DOHH2 (cell line): Measurements from ENCODE around the gene SIGLEC11.

Source experiments
- H3F3A ChIP-seq: fragments of 200-600 bp; sonication (generic), shearing (Covaris generic); 2 replicates; pipeline ENCODE4 v1.6.0; 2016; ENCODE audit warnings: antibody characterized with exemption, mild to moderate bottlenecking; ENCODE audit not compliant: control insufficient read depth, insufficient read depth
- H3K27ac ChIP-seq: fragments of 200-600 bp; sonication (generic); 2 replicates; pipeline ENCODE4 v1.5.1; 2014; ENCODE audit warnings: low read depth, mild to moderate bottlenecking, low read length, moderate library complexity
- H3K27me3 ChIP-seq: fragments of 200-600 bp; sonication (generic); 2 replicates; pipeline ENCODE4 v1.6.1; 2014; ENCODE audit warnings: mild to moderate bottlenecking, low read length, mixed read lengths; ENCODE audit not compliant: control insufficient read depth
- H3K36me3 ChIP-seq: fragments of 200-600 bp; sonication (generic); 2 replicates; pipeline ENCODE4 v1.6.1; 2014; ENCODE audit warnings: mild to moderate bottlenecking, low read length, moderate library complexity, mixed read lengths; ENCODE audit not compliant: control insufficient read depth
- H3K4me1 ChIP-seq: fragments of 200-600 bp; sonication (generic); 2 replicates; pipeline ENCODE4 v1.6.1; 2014; ENCODE audit warnings: mild to moderate bottlenecking, low read length, mixed read lengths; ENCODE audit not compliant: control insufficient read depth
- H3K4me2 ChIP-seq: fragments of 200-600 bp; sonication (generic); 2 replicates; pipeline ENCODE4 v1.6.0; 2014; ENCODE audit warnings: mild to moderate bottlenecking, low read length, moderate library complexity
- H3K4me3 ChIP-seq: fragments of 200-600 bp; sonication (generic); 2 replicates; pipeline ENCODE4 v1.5.1; 2014; ENCODE audit warnings: mild to moderate bottlenecking, low read length, mixed read lengths
- H3K79me2 ChIP-seq: fragments of 200-600 bp; sonication (generic); 2 replicates; pipeline ENCODE4 v1.6.1; 2014; ENCODE audit warnings: mild to moderate bottlenecking, low read length, mixed read lengths; ENCODE audit not compliant: control insufficient read depth
- H3K9me2 ChIP-seq: fragments of 200-600 bp; sonication (generic); replicated peaks from 2 replicates; pipeline ENCODE4 v1.6.1; 2014; ENCODE audit warnings: mild to moderate bottlenecking, low read length, mixed read lengths; ENCODE audit not compliant: control insufficient read depth
- H3K9me3 ChIP-seq: fragments of 200-600 bp; sonication (generic); 2 replicates; pipeline ENCODE4 v1.6.1; 2014; ENCODE audit warnings: antibody characterized with exemption, low read length, mixed read lengths; ENCODE audit not compliant: control insufficient read depth, insufficient read depth
- H4K20me1 ChIP-seq: fragments of 200-600 bp; sonication (generic); 2 replicates; pipeline ENCODE4 v1.6.0; 2014; ENCODE audit warnings: low read depth, mild to moderate bottlenecking, antibody characterized with exemption, low read length, moderate library complexity; ENCODE audit not compliant: control insufficient read depth, insufficient read depth
- EZH2phosphoT487 ChIP-seq: fragments of 200-600 bp; sonication (generic); IDR thresholded peaks from 2 replicates; pipeline ENCODE4 v1.6.1; 2017; ENCODE audit warnings: borderline replicate concordance, mild to moderate bottlenecking, antibody characterized with exemption, low read length, moderate library complexity, mixed read lengths
- TF ChIP-seq, protein P1 (sequence below): fragments of 200-600 bp; sonication (generic); IDR thresholded peaks from one replicate; pipeline ENCODE4 v1.5.1; 2014; ENCODE audit warnings: antibody characterized with exemption, mild to moderate bottlenecking, low read depth, low read length; ENCODE audit not compliant: poor library complexity, severe bottlenecking

SIGLEC11 gene

DNA sequence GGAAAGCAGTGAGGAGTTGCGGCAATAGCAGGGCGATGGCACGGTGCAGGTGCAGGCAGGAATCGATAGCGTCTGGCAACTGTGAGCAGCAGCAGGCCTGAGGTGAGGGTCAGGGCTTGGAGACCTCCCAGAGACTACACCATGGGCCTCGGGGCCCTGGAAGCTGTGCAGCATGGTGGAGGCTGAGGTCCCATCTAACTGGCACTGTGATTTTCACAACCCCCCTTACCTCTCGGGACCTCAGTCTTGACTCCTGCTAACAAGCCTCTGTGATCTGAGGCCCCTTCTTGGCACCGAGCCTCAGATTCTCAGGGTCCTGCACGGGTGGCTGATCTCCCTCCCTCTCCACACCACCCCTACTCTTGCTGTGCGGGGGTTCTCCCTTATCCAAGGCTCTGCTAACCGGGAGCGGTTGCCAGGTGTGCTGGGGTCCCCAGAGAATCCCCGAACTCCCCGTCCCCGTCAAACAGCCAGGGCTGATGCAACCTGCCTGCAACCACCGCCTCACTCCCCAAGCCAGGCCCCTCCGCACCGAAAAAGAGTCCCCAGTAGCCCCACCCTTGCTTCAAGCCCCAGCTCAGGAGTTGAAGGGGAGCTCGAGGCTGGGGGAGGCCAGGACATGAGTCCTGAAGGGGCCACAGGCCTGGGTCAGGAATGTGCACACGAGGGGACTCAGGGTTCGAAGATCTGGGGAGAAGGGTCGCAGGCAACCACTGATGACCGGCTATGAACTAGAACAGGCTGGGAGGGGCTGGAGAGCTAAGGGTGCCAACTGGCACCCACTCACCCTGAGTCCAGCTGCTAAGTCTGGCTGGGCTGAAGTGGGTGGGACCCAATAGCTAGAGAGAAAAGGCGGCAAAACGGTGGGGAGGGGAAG, 36.7 kb downstream of the SIGLEC11 start:
- Histone ChIP-seq H3K4me3 (peak overlapping the region; percentile 50), H3K27me3 (no peaks in the 10 kb centered on the region), H3K9me3 (no peaks in the 10 kb centered on the region), H3K27ac (peak overlapping the region; percentile 51), H3K4me2 (peak overlapping the region; percentile 65), H3F3A (no peaks in the 10 kb centered on the region), H3K9me2 (no peaks in the 10 kb centered on the region), H3K79me2 (peaks cover 100% of the 10 kb centered on the region), H3K36me3 (peaks cover 87% of the 10 kb centered on the region), H4K20me1 (peaks cover 26% of the 10 kb centered on the region), H3K4me1 (peaks cover 43% of the 10 kb centered on the region)
- TF ChIP-seq, protein P1, sequence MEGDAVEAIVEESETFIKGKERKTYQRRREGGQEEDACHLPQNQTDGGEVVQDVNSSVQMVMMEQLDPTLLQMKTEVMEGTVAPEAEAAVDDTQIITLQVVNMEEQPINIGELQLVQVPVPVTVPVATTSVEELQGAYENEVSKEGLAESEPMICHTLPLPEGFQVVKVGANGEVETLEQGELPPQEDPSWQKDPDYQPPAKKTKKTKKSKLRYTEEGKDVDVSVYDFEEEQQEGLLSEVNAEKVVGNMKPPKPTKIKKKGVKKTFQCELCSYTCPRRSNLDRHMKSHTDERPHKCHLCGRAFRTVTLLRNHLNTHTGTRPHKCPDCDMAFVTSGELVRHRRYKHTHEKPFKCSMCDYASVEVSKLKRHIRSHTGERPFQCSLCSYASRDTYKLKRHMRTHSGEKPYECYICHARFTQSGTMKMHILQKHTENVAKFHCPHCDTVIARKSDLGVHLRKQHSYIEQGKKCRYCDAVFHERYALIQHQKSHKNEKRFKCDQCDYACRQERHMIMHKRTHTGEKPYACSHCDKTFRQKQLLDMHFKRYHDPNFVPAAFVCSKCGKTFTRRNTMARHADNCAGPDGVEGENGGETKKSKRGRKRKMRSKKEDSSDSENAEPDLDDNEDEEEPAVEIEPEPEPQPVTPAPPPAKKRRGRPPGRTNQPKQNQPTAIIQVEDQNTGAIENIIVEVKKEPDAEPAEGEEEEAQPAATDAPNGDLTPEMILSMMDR: no peak
- TF ChIP-seq EZH2phosphoT487: no peak

- Histone ChIP-seq H3K27me3 (no peaks in the 10 kb centered on the region), H3K27ac (peak overlapping the region; percentile 51), H3K4me1 (peaks cover 43% of the 10 kb centered on the region), H3F3A (no peaks in the 10 kb centered on the region), H3K9me3 (no peaks in the 10 kb centered on the region), H3K4me3 (peak overlapping the region; percentile 50; the same call in 1 of the 2 replicates), H3K79me2 (peaks cover 99% of the 10 kb centered on the region), H3K36me3 (peaks cover 84% of the 10 kb centered on the region), H4K20me1 (peaks cover 26% of the 10 kb centered on the region), H3K4me2 (peak overlapping the region; percentile 65), H3K9me2 (no peaks in the 10 kb centered on the region)
- TF ChIP-seq EZH2phosphoT487: no peak
- TF ChIP-seq, protein P1: no peak
Measured at GRCh38 chr19:49923055-49924003, 37.6 kb downstream of the SIGLEC11 start.

GRCh38 chr19:49921871-49922795, 38.8 kb downstream of the SIGLEC11 start:
- H3K27me3 ChIP-seq: no peaks in the 10 kb centered on the region
- peaks cover 99% of the 10 kb centered on the region for H3K79me2 ChIP-seq
- no peaks in the 10 kb centered on the region for H3F3A ChIP-seq
- H3K9me2 ChIP-seq: no peaks in the 10 kb centered on the region
- H4K20me1 ChIP-seq: peaks cover 23% of the 10 kb centered on the region; the same call in 1 of the 2 replicates
- H3K4me2 ChIP-seq: no peak overlapping the region
- no peak overlapping the region for H3K4me3 ChIP-seq
- TF ChIP-seq, protein P1: no peak
- TF ChIP-seq EZH2phosphoT487: no peak
- peaks cover 34% of the 10 kb centered on the region for H3K4me1 ChIP-seq
- no peak overlapping the region for H3K27ac ChIP-seq
- peaks cover 85% of the 10 kb centered on the region for H3K36me3 ChIP-seq
- H3K9me3 ChIP-seq: no peaks in the 10 kb centered on the region
